Body of pancreas (tissue), 4 donors: Measurements from ENCODE around the gene KDM4C.

Experiments used
- POLR2A ChIP-seq, 3 donors: fragments of 450-650 bp; IDR thresholded peaks; one replicate each; pipeline ENCODE4 v1.6.1; 2016; ENCODE audit warnings: antibody characterized with exemption in 3 of 3, mild to moderate bottlenecking in 2 of 3
- TF ChIP-seq, protein P1 (sequence below), 7 experiments: fragments of 450-650 bp in 4 of 7; fragments of 200-600 bp in 3 of 7; sonication (generic) in 3 of 7; IDR thresholded peaks; one replicate each; pipeline ENCODE4 v1.5.1; 2016 to 2019; ENCODE audit warnings: antibody characterized with exemption in 7 of 7

DNA sequence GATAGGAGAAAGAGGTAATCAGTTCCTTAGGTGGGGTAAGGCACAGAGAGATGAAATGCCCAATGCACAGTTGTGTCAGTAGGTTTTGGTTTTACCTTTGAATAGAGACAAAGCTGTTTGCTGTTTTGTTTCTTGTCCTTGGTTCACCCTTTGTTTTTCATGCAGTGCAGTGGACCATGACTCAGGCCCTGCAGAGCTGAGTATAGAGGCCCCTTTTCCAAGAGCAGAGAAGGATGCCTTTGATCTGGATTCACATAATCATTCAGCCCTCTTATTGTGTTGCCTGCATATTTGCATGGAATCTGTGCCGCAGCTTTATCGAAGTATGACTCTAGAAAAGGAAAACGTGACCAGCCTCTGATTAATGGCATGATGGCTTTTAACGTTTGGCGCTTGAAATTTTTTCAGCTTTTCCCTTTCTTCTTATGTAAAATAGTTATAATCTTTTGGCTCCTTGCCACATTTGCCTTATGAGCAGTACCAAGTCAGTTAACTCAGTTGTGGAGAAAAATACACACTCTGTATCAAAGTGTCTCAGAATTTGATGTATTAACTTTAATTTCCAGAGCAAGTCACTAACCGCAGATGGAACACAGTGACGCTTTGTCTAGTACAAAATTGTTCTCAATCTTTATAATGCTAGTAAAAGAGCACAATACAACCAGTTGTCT, 197.6 kb downstream of the KDM4C start:
- TF ChIP-seq, protein P1, sequence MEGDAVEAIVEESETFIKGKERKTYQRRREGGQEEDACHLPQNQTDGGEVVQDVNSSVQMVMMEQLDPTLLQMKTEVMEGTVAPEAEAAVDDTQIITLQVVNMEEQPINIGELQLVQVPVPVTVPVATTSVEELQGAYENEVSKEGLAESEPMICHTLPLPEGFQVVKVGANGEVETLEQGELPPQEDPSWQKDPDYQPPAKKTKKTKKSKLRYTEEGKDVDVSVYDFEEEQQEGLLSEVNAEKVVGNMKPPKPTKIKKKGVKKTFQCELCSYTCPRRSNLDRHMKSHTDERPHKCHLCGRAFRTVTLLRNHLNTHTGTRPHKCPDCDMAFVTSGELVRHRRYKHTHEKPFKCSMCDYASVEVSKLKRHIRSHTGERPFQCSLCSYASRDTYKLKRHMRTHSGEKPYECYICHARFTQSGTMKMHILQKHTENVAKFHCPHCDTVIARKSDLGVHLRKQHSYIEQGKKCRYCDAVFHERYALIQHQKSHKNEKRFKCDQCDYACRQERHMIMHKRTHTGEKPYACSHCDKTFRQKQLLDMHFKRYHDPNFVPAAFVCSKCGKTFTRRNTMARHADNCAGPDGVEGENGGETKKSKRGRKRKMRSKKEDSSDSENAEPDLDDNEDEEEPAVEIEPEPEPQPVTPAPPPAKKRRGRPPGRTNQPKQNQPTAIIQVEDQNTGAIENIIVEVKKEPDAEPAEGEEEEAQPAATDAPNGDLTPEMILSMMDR (IDR thresholded peaks at IDR 0.05) = no peak
- TF ChIP-seq POLR2A (IDR thresholded peaks at IDR 0.05) = no peak
